Peyer's patch (tissue), 4 donors: ENCODE data around the gene HOXC11.

Experiments used
- POLR2A ChIP-seq, 2 donors: fragments of 450-650 bp; IDR thresholded peaks; one replicate each; pipeline ENCODE4 v1.5.1; 2017; ENCODE audit warnings: antibody characterized with exemption in 2 of 2, mild to moderate bottlenecking in 2 of 2, moderate library complexity in 2 of 2
- TF ChIP-seq, protein P1 (sequence below), 6 experiments: fragments of 450-650 bp in 4 of 6; fragments of 200-600 bp in 2 of 6; sonication (generic) in 1 of 6; IDR thresholded peaks; one replicate each; pipeline ENCODE4 v1.5.1; 2017 to 2019; ENCODE audit warnings: antibody characterized with exemption in 6 of 6, mild to moderate bottlenecking in 3 of 6, moderate library complexity in 1 of 6

DNA sequence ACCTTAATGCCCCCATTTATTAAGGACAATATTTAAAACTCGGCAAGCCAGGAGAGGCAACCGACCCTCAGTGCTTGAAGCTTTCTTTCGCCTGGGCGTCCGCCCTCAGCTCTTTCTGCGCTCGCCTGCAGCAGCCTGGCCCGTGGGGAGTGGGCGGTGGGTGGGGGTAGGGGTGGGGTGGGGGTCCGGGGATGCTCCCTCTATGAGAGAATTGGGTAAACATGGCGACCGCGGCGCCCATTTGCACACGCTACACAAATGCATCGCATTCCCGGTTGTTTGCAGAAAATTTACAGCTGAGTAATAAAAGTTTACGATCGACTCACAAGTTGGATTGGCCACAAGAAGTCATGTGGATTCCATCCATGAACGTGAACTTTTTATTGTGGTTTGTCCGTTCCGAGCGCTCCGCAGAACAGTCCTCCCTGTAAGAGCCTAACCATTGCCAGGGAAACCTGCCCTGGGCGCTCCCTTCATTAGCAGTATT lies 43.6 kb downstream of the HOXC11 start:
- no peak for TF ChIP-seq POLR2A (IDR thresholded peaks at IDR 0.05)
- TF ChIP-seq, protein P1, sequence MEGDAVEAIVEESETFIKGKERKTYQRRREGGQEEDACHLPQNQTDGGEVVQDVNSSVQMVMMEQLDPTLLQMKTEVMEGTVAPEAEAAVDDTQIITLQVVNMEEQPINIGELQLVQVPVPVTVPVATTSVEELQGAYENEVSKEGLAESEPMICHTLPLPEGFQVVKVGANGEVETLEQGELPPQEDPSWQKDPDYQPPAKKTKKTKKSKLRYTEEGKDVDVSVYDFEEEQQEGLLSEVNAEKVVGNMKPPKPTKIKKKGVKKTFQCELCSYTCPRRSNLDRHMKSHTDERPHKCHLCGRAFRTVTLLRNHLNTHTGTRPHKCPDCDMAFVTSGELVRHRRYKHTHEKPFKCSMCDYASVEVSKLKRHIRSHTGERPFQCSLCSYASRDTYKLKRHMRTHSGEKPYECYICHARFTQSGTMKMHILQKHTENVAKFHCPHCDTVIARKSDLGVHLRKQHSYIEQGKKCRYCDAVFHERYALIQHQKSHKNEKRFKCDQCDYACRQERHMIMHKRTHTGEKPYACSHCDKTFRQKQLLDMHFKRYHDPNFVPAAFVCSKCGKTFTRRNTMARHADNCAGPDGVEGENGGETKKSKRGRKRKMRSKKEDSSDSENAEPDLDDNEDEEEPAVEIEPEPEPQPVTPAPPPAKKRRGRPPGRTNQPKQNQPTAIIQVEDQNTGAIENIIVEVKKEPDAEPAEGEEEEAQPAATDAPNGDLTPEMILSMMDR (IDR thresholded peaks at IDR 0.05): no peak
